IPS DF 19.7 (cell line): ENCODE results near the gene CACNA1C.
A peak's percentile ranks its signal among the peaks of the same experiment; 100 is the strongest.
"Not testable (repeated sequence)": the region's sequence is repeated elsewhere in the genome, so short reads cannot be mapped to it uniquely, and the experiment has no call there.

ENCODE experiments used
- DNase-seq: peaks from one replicate; pipeline ENCODE4 v3.0.0-alpha.2; 2013; ENCODE audit warnings: low read depth, low spot score

CACNA1C gene

DNA sequence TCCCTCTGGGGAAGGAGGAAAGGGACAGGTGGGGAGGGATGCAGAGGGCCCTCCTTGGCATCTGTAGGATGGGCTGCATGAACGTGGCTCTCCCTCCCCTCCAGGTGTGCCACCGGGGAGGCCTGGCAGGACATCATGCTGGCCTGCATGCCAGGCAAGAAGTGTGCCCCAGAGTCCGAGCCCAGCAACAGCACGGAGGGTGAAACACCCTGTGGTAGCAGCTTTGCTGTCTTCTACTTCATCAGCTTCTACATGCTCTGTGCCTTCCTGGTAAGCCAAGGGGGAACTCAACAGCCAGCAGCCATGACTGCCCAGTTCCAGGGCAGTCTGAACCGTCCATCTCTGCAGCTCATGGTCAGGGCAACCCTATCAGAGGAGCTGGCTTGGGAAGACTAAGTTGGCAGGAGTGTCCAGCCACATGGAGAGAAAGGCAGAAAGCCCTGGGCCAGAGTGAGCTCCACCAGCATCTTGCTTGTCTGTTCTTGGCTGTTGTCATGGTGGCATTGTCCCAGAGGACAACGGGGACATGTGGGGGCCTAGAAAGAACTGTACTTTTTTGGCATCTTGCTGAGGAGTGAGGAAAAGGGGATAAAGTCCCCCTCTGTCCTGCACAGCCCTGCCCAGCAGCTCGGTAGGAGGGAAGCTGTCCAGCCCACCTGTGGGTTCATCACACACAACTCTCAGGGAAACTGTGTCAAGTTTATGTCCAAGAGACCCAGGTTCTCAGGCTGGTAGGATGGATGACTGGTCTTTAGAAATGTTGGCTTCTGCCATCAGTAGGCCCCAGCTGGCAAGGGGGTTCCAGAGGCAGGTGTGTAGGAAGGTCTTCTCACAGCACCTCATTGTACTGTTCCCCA, 612.2 kb downstream of the CACNA1C start:
- DNase-seq: no peak

DNA sequence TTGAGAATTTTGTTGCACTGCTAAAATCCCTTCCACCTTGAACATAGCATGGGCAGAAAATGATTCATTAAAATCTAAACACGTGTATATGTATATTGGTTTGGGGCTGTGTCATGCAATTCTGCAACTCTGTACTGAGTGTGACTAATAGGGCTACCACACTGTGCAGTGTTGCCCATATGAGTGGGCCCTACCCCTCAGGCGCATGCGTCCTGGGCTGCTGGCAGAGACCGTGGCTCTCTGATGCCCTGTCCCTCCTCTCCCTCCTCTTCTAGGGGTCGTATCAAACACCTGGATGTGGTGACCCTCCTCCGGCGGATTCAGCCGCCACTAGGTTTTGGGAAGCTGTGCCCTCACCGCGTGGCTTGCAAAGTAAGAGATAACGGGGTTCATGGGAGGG, 613.6 kb downstream of the CACNA1C start:
- DNase-seq: no peak

DNA sequence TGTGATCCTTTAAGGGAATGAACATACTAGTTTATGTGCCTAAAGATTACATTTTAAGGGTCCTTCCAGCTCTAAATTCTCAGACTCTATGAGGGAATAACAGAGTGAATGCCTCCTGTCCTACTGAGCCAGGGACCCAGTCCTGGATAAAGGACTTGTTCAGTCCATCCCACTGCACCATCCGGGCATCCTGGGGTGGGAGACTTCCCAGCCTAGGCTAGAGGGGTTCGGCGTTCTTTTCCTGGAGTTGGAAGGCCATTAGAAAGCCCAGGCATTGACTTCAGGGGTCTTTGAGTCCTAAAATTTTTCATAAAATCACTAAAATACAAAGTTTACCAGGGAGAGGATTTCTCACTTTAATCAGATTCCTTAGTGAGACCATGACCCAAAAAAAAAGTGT, 614.1 kb downstream of the CACNA1C start:
- no peak for DNase-seq

DNA sequence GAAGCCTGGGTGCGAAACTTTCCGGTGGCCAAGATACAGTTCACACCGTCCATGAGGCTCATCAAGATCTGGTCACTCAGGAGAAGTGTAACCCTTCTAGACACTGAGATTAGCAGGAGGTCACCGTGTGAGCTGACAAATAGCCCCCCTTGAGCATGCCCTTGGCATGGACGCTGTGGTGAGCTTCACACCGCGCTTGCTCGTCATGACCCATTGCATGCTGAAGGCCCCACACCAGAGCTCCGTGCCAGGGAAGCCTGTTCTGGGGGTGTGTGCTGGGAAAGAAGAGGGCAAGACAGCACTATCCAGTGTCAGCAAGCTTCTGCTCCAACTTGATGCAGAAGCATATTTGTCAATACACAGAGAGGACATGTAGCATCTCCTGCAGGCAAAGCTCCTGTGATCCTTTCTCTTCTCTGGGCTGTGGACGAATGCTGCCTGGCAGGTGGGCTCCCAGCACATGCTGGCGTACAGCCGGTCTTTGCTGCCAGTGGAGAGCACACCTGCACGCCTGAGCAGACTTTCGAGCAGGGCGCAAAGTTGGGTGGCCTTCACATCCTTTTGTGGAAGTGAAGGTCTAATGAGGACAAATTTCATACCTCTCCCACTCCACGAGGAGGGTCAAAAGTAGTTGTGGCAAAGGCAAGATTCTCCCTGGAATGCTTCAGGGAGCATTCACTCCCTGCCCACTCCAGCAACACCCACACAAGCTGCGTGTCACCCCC, 615.1 kb downstream of the CACNA1C start:
- DNase-seq: no peak

DNA sequence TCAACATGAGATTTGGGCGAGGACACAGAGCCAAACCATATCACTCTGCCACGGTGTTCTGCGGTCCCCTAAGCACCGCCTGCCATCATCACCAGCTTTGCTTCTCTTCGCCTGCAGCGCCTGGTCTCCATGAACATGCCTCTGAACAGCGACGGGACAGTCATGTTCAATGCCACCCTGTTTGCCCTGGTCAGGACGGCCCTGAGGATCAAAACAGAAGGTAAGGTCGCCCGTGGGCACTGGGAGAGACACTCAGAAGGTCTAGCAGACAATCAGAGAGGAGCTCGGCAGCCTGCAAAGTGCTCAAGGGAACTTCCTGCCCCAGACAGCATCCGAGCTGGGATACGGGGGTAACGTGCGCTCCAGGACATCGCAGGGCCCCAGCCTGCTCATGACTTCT, 616.0 kb downstream of the CACNA1C start:
- DNase-seq: no peak

DNA sequence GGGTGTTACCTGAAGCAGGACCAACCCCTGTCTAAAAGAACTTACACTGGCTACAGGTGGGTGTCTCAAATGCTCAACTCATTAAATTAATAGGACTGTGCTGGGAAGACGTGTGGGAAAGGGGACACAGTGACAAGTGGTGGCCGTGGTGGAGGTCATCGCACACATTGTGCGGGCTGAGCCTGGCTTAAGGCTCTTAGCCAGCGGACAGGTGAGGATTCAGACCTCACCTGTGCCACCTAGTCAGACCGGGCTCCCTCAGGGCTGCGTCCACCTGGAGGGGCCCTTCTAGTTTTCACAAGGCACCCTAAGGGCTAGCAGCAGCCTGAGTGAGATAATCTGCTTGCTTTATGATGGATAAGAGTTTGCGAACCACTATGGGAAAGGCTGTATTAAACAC, 616.8 kb downstream of the CACNA1C start:
- DNase-seq: no peak

DNA sequence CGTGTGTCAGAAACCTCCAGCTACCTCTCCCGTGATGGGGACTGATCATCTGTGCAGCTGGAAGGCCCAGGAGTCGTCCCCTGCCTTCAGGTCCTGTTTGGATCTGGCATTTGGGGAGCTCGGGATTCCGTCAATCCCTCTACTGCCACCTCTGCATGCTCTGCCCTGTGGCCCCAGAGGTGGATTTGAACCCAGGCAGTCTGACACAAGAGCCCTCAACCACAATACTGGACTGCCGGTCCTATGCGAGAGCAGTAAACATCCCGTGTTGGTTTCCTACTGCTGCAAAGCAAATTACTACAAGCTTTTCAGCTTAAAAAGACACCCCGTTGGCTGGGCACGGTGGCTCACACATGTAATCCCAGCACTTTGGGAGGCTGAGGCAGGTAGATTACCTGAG, 620.1 kb downstream of the CACNA1C start:
- DNase-seq: no peak

DNA sequence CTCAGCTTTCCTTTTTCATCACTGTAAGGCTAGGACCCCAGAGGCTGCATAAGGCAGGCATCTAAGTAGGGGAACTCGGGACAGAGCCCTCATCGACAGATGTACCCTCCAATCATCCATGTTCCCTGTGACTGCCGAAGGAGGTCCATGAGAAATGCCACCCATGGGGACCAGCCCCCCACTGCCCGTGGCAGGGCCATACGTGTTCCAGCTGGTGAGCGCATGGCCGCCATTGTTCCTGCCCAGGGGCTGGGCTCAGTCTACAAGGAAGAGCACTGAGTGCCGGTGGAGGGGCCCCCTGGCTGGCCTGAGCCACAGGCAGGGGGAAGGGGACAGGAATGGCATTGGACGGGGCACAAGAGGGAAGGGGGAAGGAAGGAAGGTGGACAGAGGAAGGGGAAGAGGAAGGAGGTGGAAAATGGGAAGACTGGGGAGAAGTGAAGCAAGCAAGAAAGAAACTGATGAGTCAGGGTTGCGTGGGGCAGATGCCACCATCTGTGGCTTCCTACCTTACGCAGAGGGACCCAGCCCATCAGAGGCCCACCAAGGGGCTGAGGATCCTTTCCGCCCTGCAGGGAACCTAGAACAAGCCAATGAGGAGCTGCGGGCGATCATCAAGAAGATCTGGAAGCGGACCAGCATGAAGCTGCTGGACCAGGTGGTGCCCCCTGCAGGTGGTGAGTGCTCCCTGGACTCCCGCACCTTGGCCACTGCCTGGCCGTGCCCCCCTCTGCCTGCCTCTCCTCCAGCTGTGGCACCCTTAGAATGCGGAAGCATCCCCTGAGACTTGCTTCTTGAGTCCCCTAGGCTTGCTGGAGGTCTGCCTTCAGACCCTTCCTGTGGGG, 621.4 kb downstream of the CACNA1C start:
- no peak for DNase-seq

DNA sequence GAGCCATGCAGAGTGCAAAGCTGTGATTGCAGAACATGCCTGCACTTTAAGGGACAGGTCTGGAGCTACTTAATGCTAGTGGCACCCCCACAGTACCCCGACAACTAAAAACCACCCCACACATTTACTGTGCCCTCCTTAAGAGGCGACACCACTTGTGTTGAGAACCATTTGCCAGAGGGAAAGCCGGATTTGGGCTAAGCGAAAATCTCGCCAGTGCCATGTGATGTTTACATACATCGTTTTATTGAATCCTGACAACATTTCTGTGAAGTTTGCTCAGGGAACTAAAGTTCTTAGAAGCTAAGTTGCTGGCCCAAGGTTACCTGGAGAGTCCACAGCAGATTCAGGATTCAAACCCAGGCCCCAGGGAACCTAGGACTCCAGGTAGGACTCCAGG, 623.0 kb downstream of the CACNA1C start:
- DNase-seq: no peak

DNA sequence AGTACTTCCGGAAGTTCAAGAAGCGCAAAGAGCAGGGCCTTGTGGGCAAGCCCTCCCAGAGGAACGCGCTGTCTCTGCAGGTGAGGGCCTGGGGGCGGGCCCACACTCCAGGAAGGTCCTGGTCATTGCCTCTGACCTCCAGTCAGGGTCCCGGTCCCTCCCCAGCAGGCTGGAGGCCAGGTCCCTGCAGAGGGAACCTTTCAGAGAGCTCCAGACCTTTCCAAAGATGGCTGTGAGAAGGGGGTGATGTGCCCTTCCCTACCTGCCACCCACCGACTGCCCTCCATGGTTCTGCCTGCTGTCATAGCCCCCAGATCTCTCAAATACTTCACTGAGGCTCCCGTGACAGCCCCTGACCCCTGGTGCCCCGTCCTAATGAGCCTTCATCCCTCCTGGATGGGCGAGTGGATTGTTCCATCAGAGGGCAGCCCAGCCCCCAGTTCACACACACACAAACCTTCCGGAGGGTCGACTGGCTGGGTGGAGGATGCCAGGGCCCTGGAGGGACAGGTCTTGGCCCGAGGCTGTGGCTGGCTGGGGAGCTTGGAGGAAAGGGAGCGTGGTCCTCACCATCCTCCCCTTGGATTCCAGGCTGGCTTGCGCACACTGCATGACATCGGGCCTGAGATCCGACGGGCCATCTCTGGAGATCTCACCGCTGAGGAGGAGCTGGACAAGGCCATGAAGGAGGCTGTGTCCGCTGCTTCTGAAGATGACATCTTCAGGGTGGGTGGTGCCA, 624.5 kb downstream of the CACNA1C start:
- no peak for DNase-seq

DNA sequence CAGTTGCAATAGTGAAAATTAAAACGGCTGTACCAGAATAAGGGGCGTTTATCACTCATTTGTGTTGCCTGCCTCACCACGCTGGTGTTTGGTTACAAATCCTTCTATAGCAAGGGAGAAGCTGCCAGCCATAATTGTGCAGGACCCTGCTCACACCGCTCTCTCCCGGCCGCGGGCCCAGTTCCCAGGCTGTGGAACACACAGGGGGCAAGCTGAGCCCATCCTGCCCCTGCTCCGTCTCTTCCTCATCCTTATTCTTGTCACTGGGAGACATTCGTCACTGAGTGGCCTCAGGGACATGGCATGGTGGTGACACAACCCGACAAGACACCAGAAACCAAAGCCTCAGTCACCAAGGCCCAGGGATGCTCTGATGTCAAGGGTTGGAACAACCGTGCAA, 625.6 kb downstream of the CACNA1C start:
- DNase-seq: no peak

DNA sequence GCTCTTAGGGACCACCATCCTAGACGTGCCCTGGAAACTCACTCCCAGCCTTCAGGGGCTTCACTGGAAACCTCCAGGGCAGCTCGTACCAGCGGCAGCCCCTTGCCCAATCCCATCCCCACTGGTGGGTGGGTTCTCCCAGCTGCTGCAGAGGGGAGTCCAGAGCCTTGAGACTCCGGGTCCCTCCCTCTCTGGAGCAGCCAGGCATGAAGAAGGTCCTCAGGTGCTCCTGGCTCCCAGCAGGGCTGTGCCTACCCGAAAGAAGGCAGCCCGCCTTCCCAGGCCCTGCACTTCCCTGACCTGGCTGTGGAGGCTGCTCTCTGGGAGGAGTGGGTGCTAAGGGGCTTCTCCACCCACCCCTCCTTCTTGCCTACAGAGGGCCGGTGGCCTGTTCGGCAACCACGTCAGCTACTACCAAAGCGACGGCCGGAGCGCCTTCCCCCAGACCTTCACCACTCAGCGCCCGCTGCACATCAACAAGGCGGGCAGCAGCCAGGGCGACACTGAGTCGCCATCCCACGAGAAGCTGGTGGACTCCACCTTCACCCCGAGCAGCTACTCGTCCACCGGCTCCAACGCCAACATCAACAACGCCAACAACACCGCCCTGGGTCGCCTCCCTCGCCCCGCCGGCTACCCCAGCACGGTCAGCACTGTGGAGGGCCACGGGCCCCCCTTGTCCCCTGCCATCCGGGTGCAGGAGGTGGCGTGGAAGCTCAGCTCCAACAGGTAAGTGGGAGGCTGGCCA, 626.5 kb downstream of the CACNA1C start:
- no peak for DNase-seq

DNA sequence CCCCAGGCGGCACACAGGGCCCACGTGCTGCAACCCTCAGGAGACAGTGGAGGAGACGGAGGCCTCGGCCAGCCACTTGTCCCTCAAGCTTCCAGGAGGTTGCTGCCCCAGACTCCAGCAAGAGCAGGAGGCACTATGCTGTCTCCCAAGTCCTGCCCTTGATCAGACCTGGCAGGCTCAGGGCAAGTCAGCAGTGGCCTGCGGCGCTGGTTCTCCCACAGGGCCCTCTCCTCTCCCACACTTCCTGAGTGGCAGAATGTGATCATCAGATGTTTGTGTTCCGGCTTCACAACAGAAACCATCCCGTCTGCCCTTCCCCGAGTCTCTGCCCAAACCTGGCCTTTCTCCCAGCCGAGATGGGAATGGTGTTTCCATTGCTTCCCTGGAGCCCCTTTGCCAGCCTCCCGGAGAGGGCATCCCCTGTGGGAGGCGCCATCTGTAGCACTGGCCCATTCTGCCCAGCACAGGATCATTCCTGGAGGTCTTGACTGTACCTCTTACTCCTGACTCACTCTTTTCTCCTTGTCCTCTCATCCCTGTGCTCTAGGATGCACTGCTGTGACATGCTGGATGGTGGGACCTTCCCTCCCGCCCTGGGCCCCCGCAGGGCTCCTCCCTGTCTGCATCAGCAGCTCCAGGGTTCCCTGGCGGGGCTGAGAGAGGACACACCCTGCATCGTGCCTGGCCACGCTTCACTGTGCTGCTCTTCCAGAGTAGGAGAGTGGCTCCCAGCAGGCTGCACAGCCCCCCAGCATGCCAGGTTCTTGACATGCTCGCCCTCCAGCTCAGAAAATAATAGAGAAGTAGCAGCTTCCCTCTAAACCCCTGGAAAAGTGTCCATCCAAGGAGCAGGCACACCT, 627.3 kb downstream of the CACNA1C start:
- no peak for DNase-seq

DNA sequence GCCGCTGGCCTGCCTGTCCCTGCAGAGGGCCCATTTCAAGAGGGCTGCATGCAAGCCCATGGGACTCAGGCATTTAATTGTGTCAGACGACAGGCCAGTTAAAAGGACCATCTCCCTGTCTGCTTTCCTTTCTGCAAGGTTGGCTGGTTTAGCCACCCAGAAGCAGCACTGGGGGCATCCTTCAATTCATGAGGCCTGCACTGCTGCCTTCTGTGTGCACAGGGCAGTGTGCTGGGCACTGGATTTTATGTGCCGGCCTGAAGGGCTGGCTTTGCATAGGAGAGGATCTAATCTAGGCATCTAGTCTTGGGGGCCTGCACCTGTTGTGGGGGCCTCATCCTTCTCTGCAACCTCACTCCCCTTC, 627.9 kb downstream of the CACNA1C start:
- DNase-seq: no peak

DNA sequence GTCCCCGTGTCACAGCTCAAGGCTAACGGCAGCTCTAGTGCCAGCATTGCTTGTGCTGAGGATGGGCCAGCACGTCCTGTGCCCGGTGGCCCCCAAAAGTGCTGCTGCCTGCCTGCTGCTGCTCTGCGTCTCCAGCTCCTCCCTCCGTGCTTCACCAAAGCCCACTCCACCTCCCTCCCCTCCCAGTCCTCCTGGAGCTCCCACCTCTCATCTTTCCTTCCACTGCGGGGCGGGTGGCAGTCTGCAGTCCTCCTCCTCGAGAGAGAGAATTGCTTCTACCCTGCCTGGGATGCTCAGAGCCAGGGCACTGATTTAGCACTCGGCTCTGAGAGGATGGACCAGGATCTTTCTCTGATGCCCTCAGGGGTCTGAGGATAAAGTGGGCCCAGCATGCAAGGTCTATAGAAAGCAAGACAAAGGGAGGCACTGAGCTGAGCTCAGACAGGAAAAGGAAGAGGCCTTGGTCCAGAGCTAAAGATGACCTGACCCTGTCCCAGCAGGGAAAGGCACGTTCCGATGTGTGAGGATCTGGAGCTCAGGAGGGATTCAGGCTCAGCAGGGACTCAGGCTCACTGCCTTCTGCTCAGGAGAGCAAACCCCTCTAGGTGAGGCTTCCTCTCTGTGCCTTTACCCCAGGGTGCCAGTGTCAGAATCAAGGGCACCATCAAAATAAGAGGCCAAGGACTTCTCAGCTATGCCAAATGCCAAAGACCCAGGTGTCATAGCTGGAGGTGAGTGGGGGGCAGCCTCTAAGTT, 628.8 kb downstream of the CACNA1C start:
- DNase-seq: no peak

DNA sequence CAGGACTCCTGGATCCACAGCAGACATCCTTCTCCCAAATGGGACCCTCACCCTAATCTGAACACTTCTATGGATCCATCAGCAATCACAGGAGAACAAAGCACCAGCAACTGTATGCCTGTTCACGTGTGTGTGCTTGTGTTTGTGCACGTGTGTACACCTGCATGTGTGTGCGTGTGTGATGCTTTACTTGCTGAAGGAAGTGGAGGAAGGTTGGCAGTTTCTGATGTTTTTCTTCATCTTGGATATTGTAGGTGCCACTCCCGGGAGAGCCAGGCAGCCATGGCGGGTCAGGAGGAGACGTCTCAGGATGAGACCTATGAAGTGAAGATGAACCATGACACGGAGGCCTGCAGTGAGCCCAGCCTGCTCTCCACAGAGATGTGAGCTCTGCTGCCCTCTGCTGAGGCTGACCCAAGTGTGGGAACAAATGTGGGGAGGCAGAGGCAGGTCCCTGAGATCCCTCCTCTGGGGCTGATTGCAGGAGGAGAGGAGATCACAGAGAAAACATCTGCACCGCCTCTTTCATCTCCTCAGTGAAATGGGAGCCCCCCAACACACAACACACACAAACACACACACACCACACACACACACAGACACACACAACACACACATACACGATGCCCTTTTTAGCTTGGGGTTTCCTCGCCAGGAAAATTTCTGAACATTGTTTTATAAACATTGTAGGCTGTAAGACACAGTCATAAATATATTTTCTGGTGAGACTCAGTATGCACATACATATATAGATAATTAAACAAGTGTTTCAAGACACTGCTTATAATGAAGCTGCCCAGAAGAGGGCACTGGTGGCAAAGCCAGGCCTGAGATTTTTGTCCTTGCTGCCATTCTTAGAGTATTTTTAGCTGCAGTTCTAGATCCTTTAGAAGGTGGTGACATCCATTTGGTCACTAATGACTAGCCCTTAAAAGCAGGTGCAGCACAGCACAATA, 629.8 kb downstream of the CACNA1C start:
- DNase-seq: peak; percentile 38

DNA sequence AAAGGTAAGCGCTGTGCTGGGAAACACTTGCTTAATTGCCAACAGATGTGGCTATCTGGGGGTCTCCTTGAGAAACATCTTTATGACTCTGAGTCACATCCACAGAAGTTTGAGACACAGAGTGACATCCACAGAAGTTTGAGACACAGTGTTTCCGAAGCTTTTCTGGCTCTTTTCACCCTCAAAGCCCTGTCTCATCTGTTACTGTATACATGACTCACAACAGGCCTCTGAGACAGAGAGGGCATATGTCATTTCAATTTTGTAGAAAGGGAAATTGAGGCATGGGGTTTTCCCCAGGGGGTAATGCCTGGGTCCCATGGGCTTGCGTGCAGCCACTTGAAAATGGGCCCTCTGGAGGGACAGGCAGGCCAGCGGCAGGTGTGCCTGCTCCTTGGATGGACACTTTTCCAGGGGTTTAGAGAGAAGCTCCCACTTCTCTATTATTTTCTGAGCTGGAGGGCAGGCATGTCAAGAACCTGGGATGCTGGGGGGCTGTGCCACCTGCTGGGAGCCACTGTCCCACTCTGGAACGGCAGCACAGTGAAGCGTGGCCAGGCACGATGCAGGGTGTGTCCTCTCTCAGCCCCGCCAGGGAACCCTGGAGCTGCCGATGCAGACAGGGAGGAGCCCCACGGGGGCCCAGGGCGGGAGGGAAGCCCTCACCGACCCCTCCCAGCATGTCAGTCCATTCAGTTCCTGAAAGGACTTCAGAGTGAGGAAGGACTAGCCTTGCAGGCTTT, 630.7 kb downstream of the CACNA1C start:
- no peak for DNase-seq

DNA sequence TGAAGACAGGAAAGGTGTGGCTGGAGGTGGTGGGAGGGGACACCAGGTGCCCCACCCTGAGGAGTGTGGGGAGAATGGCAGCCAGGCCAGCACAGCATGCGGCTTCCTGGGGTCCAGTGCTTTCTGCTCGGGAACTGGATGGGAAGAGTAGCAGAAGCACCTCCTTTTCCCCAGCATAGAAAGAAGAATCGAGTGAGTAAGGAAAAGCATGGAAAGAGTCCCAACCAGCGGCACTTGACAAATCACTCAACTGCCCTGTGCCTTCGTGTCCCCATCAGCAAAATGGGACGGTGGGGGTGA, 631.2 kb downstream of the CACNA1C start:
- DNase-seq: not testable (repeated sequence)
